Endothelial cell of umbilical vein (primary cell): ENCODE data around the gene RPS2. TPM values are rescaled to one million over a fixed set of nuclear protein-coding genes. Genes with fewer than 3 reads are reported as not detected.

ENCODE experiments used
- BruUV-seq: library from RNA; stranded (reverse); fragments of 400-500 nt; replicated peaks from 2 replicates; lab custom pipeline; 2021; lab: Mats Ljungman, UMichigan
- CTCF ChIA-PET: fragments of 300-600, 350-600 bp; sonication (Branson Sonifier 250); formaldehyde crosslinking; loops from one replicate; lab custom pipeline; 2021; ENCODE audit warnings: antibody characterized with exemption, inconsistent platforms; lab: Charles Lee
- POLR2A ChIA-PET: fragments of 300-600, 350-600 bp; sonication (Branson Sonifier 250); formaldehyde crosslinking; loops from one replicate; lab custom pipeline; 2021; ENCODE audit warnings: antibody characterized with exemption, inconsistent platforms; lab: Charles Lee
- DNase-seq: peaks from one replicate; pipeline ENCODE4 v3.0.0-alpha.2; 2011; ENCODE audit warnings: low read depth, low spot score
- FAIRE-seq: peaks from 2 replicates; lab custom pipeline; 2011; peaks lifted over from hg19 to GRCh38; lab: Jason Lieb, UNC
- H2AFZ ChIP-seq: 2 replicates; pipeline ENCODE4 v1.6.0; 2012; ENCODE audit warnings: low read depth, low read length, control low read depth, inconsistent platforms
- H3K27ac ChIP-seq: 2 replicates; pipeline ENCODE4 v1.5.1; 2011; ENCODE audit warnings: low read depth, mild to moderate bottlenecking, control low read depth, low read length, moderate library complexity; ENCODE audit not compliant: insufficient read depth
- H3K27me3 ChIP-seq, 2 experiments: 2 replicates each; pipeline versions ENCODE4 v1.6.0 to v1.6.1; 2011; ENCODE audit warnings: low read length in 2 of 2, mixed read lengths in 1 of 2; ENCODE audit not compliant: control insufficient read depth in 2 of 2, insufficient read depth in 2 of 2
- H3K36me3 ChIP-seq, 2 experiments: 2 replicates in 1 of 2; 3 replicates in 1 of 2; pipeline ENCODE4 v1.5.1; 2011; ENCODE audit warnings: low read length in 2 of 2, mild to moderate bottlenecking in 1 of 2, moderate library complexity in 1 of 2; ENCODE audit not compliant: control insufficient read depth in 2 of 2, insufficient read depth in 2 of 2; ENCODE audit errors: extremely low read depth in 1 of 2
- H3K4me1 ChIP-seq: 3 replicates; pipeline ENCODE4 v1.5.1; 2011; ENCODE audit warnings: mild to moderate bottlenecking, low read length; ENCODE audit not compliant: control insufficient read depth, insufficient read depth; ENCODE audit errors: extremely low read depth
- H3K4me2 ChIP-seq: 2 replicates; pipeline ENCODE4 v1.6.1; 2011; ENCODE audit warnings: low read length, control low read depth, mixed read lengths; ENCODE audit not compliant: insufficient read depth
- H3K4me3 ChIP-seq, 3 experiments: fragments of 200-600 bp in 1 of 3; sonication (generic), shearing (Covaris generic) in 1 of 3; replicated peaks in 1 of 3; 2 replicates each; pipeline ENCODE4 v1.5.1; 2011 to 2016; ENCODE audit warnings: control low read depth in 3 of 3, low read length in 3 of 3, mild to moderate bottlenecking in 2 of 3, inconsistent platforms in 1 of 3, low read depth in 1 of 3, moderate library complexity in 1 of 3; ENCODE audit not compliant: insufficient read depth in 1 of 3
- H3K79me2 ChIP-seq: 2 replicates; pipeline ENCODE4 v1.6.0; 2012; ENCODE audit warnings: low read length, inconsistent platforms; ENCODE audit not compliant: control insufficient read depth, insufficient read depth
- H3K9ac ChIP-seq: replicated peaks from 2 replicates; pipeline ENCODE3; 2011; ENCODE audit warnings: low read length, control low read depth; ENCODE audit not compliant: insufficient read depth; ENCODE audit errors: extremely low read depth
- H3K9me1 ChIP-seq: replicated peaks from 3 replicates; pipeline ENCODE4 v1.6.0; 2011; ENCODE audit warnings: mild to moderate bottlenecking, low read length; ENCODE audit not compliant: control insufficient read depth, insufficient read depth; ENCODE audit errors: extremely low read depth
- H3K9me3 ChIP-seq: replicated peaks from 2 replicates; pipeline ENCODE4 v1.5.1; 2012; ENCODE audit warnings: low read length, inconsistent platforms; ENCODE audit not compliant: control insufficient read depth, insufficient read depth
- H4K20me1 ChIP-seq: replicated peaks from 2 replicates; pipeline ENCODE3; 2011; ENCODE audit warnings: mild to moderate bottlenecking, low read length; ENCODE audit not compliant: control insufficient read depth, insufficient read depth; ENCODE audit errors: extremely low read depth
- CTCF ChIP-seq, 2 donors: IDR thresholded peaks; 1 replicate in 1 of 2; 2 replicates in 1 of 2; pipeline ENCODE4 v1.5.1; 2011; ENCODE audit warnings: low read length in 2 of 2, mild to moderate bottlenecking in 2 of 2, moderate library complexity in 2 of 2, control low read depth in 1 of 2, inconsistent platforms in 1 of 2, low read depth in 1 of 2; ENCODE audit not compliant: insufficient read depth in 1 of 2; ENCODE audit errors: extremely low read depth in 1 of 2
- EZH2 ChIP-seq: IDR thresholded peaks from 2 replicates; pipeline ENCODE4 v1.6.1; 2012; ENCODE audit warnings: borderline replicate concordance, low read depth, mild to moderate bottlenecking, moderate library complexity, low read length, inconsistent platforms; ENCODE audit not compliant: severe bottlenecking
- FOS ChIP-seq: IDR thresholded peaks from 2 replicates; pipeline ENCODE4 v1.6.1; 2011; ENCODE audit warnings: mild to moderate bottlenecking, low read length, moderate library complexity, borderline replicate concordance; ENCODE audit not compliant: insufficient read depth
- GATA2 ChIP-seq: IDR thresholded peaks from 2 replicates; pipeline ENCODE4 v1.7.0; 2011; ENCODE audit warnings: low read depth, mild to moderate bottlenecking, moderate library complexity, mixed read lengths, low read length; ENCODE audit not compliant: insufficient read length, insufficient read depth
- JUN ChIP-seq: IDR thresholded peaks from 2 replicates; pipeline ENCODE4 v1.6.1; 2011; ENCODE audit warnings: borderline replicate concordance, low read depth; ENCODE audit not compliant: insufficient read length, insufficient read depth
- MAX ChIP-seq: IDR thresholded peaks from 2 replicates; pipeline ENCODE4 v1.6.1; 2011; ENCODE audit not compliant: insufficient read depth, insufficient read length
- MYC ChIP-seq: IDR thresholded peaks from one replicate; pipeline ENCODE4 v1.6.1; 2011; ENCODE audit warnings: mild to moderate bottlenecking, low read depth, low read length
- POLR2A ChIP-seq: IDR thresholded peaks from 2 replicates; pipeline ENCODE4 v1.6.1; 2012; ENCODE audit warnings: low read depth, mild to moderate bottlenecking, control low read depth, low read length
- POLR2AphosphoS5 ChIP-seq: IDR thresholded peaks from 2 replicates; pipeline ENCODE4 v1.6.1; 2012; ENCODE audit warnings: low read depth, mild to moderate bottlenecking, control low read depth, low read length, moderate library complexity; ENCODE audit not compliant: insufficient read depth
- dilution Hi-C: fragments of 300-500 bp; cut with MboI; formaldehyde crosslinking; loops from one replicate; pipeline ENCODE4 v1.15.0; 2019; ENCODE audit warnings: low sequenced_read_pairs; ENCODE audit not compliant: extremely low pct_ligation_motif_present
- intact Hi-C: fragments of 100-400 bp; cut with micrococcal nuclease; formaldehyde crosslinking; loops from one replicate; pipeline ENCODE4 v1.10.0; 2022
- polyA plus RNA-seq, 4 experiments: library from polyadenylated mRNA; depleted of rRNA in 3 of 4; stranded (reverse) in 3 of 4; unstranded in 1 of 4; fragments of >200 nt; gene quantifications; 2 replicates each; pipeline versions ENCODE4 v1.2.1 to v1.2.3, GENCODE V29; 2011 to 2012; ENCODE audit warnings: missing spikeins in 1 of 4
- total RNA-seq: library from RNA; stranded (reverse); gene quantifications from 2 replicates; pipeline ENCODE4 v1.2.3, GENCODE V29; 2021

The RPS2 gene
- total and polyA plus RNA-seq, 2 donors (not counting 3 experiments of a cell fraction or from before 2014, with no cell fraction given): 2,793 to 9,021 TPM

- no peak overlapping the region for H3K27ac ChIP-seq
- no peak overlapping the region for H3K4me2 ChIP-seq
- no peaks in the 10 kb centered on the region for H3K79me2 ChIP-seq
- no peak overlapping the region for H3K9ac ChIP-seq
- H3K27me3 ChIP-seq: no peaks in the 10 kb centered on the region
- H4K20me1 ChIP-seq: no peaks in the 10 kb centered on the region
- FAIRE-seq: no peak
- no peak for TF ChIP-seq GATA2
- TF ChIP-seq EZH2: no peak
- no peak for TF ChIP-seq MYC
- TF ChIP-seq POLR2A: no peak
- no peak for TF ChIP-seq FOS
- no peak for TF ChIP-seq JUN
- TF ChIP-seq MAX: no peak
- TF ChIP-seq CTCF (IDR thresholded peaks at IDR 0.05; ENCODE audit: extremely low read depth in 1 of 2, insufficient read depth in 1 of 2, low read depth in 1 of 2, low read length in 2 of 2): no peak
- TF ChIP-seq POLR2AphosphoS5: no peak
- POLR2A ChIA-PET: no interaction called here
- no TSS peak for BruUV-seq
- H3K4me1 ChIP-seq: peaks cover 12% of the 10 kb centered on the region
- intact Hi-C loops: no loop called here
- CTCF ChIA-PET: interaction anchor here (0.6 to 1.8 kb wide), 3 partner anchors 12 to 196 kb away, joined by 5 to 9 read pairs (median 5); no protein-coding TSS in a partner anchor
- dilution Hi-C loops: no loop called here
- peaks cover 0 to 5% of the 10 kb centered on the region in 2 experiments for H3K36me3 ChIP-seq
- no peak overlapping the region for H3K4me3 ChIP-seq
- no peaks in the 10 kb centered on the region for H3K9me1 ChIP-seq
- H3K9me3 ChIP-seq: no peaks in the 10 kb centered on the region
- DNase-seq: no peak
- H2AFZ ChIP-seq: no peak overlapping the region
Observed at GRCh38 chr16:1944612-1945199, 19.9 kb downstream of the RPS2 start.
